Peyer's patch (tissue), 4 donors: ENCODE measurements around the gene SMAP2. TPM values are rescaled to one million over a fixed set of nuclear protein-coding genes. Genes with fewer than 3 reads are reported as not detected.

Experiments
- DNase-seq, 3 donors: peaks; one replicate each; pipeline ENCODE4 v3.0.0-alpha.2; 2017 to 2019
- H3K27ac ChIP-seq, 4 donors: fragments of 200-600 bp; sonication (generic); one replicate each; pipeline ENCODE4 v1.5.1; 2016 to 2019
- H3K27me3 ChIP-seq, 2 donors: fragments of 200-600 bp; sonication (generic); one replicate each; pipeline ENCODE4 v1.5.1; 2019
- H3K36me3 ChIP-seq, 3 donors: fragments of 200-600 bp; sonication (generic); one replicate each; pipeline ENCODE4 v1.5.1; 2016 to 2019
- H3K4me1 ChIP-seq, 4 donors: fragments of 200-600 bp; sonication (generic); one replicate each; pipeline ENCODE4 v1.5.1; 2016 to 2019
- H3K4me3 ChIP-seq, 4 donors: fragments of 200-600 bp; sonication (generic); 1 replicate in 3 of 4; 2 replicates in 1 of 4; pipeline ENCODE4 v1.5.1; 2016 to 2019; ENCODE audit warnings: mild to moderate bottlenecking in 1 of 4
- H3K9me3 ChIP-seq, 4 donors: fragments of 200-600 bp; sonication (generic); one replicate each; pipeline ENCODE4 v1.5.1; 2016 to 2019; ENCODE audit warnings: mild to moderate bottlenecking in 1 of 4
- POLR2A ChIP-seq, 2 donors: fragments of 450-650 bp; IDR thresholded peaks; one replicate each; pipeline ENCODE4 v1.5.1; 2017; ENCODE audit warnings: antibody characterized with exemption in 2 of 2, mild to moderate bottlenecking in 2 of 2, moderate library complexity in 2 of 2
- total RNA-seq, 4 donors: library from RNA; depleted of rRNA; stranded (reverse); fragments of >200 nt; gene quantifications; one replicate each; pipeline ENCODE4 v1.1.0, GENCODE V29; 2016
- TF ChIP-seq, protein P1 (sequence below), 6 experiments: fragments of 450-650 bp in 4 of 6; fragments of 200-600 bp in 2 of 6; sonication (generic) in 1 of 6; IDR thresholded peaks; one replicate each; pipeline ENCODE4 v1.5.1; 2017 to 2019; ENCODE audit warnings: antibody characterized with exemption in 6 of 6, mild to moderate bottlenecking in 3 of 6, moderate library complexity in 1 of 6

SMAP2 gene
- total RNA-seq, 4 donors from 2014 or later: 24.7 to 170 (median 33.7) TPM

DNA sequence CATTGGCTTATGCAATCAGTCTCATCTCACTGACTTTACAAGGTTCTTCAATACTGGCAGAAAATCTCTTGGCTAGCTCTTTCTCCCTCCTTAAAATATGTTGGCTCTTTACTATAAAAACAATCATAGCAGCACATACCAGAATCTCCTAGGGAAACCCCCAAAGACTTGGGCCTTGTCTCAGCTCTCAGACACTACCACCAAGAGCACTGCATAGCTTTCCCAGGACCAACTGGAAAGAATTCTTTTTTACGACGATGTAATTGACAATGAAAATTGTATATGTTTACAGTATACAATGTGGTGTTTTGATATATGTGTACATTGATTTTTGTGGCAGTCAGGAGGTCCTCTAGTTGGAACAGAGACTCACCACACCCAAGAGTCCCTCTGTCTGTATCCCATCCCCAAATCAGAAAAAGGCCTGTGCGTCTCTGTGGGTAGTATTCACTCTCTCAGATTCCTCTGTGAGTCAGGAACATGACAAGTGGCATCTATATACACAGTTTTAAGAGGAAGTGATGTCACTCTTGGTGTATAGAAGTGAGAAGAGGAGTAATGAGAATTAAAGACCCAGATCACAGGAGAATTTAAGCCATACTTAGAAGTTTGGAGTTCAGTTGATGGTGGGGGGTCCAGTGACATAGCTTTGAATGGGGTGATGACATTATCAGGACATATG, 21.1 kb downstream of the SMAP2 start:
- Histone ChIP-seq H3K9me3 (no peaks in the 10 kb centered on the region), H3K36me3 (no peaks in the 10 kb centered on the region), H3K4me1 (peaks cover 5 to 78% (median 27%) of the 10 kb centered on the region in 4 donors), H3K27ac (peak overlapping the region; percentile 51 to 100 (median 83)), H3K27me3 (no peaks in the 10 kb centered on the region), H3K4me3 (no peak overlapping the region)
- DNase-seq: no peak
- peak; percentile 12 to 35 for TF ChIP-seq POLR2A (IDR thresholded peaks at IDR 0.05)
- TF ChIP-seq, protein P1, sequence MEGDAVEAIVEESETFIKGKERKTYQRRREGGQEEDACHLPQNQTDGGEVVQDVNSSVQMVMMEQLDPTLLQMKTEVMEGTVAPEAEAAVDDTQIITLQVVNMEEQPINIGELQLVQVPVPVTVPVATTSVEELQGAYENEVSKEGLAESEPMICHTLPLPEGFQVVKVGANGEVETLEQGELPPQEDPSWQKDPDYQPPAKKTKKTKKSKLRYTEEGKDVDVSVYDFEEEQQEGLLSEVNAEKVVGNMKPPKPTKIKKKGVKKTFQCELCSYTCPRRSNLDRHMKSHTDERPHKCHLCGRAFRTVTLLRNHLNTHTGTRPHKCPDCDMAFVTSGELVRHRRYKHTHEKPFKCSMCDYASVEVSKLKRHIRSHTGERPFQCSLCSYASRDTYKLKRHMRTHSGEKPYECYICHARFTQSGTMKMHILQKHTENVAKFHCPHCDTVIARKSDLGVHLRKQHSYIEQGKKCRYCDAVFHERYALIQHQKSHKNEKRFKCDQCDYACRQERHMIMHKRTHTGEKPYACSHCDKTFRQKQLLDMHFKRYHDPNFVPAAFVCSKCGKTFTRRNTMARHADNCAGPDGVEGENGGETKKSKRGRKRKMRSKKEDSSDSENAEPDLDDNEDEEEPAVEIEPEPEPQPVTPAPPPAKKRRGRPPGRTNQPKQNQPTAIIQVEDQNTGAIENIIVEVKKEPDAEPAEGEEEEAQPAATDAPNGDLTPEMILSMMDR (IDR thresholded peaks at IDR 0.05): no peak

DNA sequence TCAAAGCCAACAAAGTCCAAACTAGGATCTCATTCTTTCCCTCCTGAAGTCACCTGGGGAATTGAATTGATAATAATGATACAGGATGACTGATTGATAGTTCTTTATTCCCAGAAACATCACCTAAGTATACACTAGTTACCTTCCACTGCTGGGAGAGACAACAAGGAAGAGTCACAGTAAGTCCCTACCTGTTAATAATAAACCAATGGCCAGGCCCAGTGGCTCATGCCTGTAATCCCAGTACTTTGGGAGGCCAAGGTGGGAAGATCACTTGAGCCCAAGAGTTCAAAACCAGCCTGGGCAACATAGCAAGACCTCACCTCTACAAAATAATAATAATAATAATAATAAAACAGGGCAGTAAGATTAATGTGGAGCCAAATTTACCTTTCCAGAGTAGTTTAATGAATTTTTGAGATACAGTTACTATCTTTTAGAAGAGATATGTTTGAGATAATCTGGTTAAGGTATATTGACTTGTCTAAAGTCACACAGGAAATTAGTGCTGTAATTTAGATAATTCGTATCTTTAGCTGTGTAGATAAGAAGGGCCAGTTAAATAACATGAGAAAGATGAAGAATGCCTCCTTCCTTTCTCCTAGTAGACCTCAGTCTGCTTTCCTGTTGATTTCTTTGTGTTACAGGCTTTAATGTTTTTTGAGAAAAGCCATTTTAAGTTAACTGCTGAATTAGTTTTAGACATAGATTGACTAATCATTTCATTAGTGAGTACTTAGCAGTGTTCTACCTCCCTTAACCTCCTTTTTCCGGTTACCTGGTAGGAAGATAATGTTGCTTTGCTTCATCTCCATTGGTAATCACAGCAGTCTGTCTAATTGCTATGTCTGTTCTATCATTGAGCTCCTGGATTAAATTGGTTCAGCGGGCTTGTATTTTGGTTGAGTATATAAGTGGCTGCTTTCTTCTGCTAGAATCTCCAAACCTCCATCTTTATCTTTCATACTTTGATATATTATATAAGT, 22.0 kb downstream of the SMAP2 start:
- H3K4me1 ChIP-seq: peaks cover 5 to 76% (median 20%) of the 10 kb centered on the region in 4 donors

DNA sequence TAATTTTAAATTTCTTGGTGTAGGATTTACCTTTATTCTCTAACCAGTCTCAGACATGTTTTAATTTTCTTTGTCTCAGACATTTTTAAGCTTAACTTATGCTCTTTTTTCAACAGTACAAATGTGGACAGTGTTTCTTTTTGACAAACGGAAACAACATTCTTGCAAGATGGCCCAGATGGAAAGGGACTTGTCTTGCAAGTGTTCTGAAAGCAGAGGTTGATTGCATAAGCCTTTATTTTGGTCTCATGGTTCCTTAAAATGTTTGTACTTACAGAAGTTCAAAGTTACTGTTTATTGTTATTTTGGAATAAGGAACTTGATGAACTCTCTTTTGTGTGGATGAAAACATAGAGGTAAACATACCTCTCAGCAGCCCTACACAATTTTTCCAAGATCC, 22.9 kb downstream of the SMAP2 start:
- Histone ChIP-seq H3K9me3 (no peaks in the 10 kb centered on the region), H3K36me3 (no peaks in the 10 kb centered on the region), H3K4me1 (peaks cover 4 to 69% (median 15%) of the 10 kb centered on the region in 4 donors), H3K27ac (peak overlapping the region; percentile 51 to 100 (median 83)), H3K4me3 (no peak overlapping the region), H3K27me3 (no peaks in the 10 kb centered on the region)
- no peak for DNase-seq
- TF ChIP-seq, protein P1 (IDR thresholded peaks at IDR 0.05): no peak
- peak in 1 of 2 donors; percentile 10 for TF ChIP-seq POLR2A (IDR thresholded peaks at IDR 0.05)

More for the DNA sequence above, 22.0 kb downstream of the SMAP2 start:
- Histone ChIP-seq H3K36me3 (no peaks in the 10 kb centered on the region), H3K27me3 (no peaks in the 10 kb centered on the region), H3K9me3 (no peaks in the 10 kb centered on the region), H3K4me3 (no peak overlapping the region), H3K27ac (peak overlapping the region; percentile 51 to 100 (median 83))
- DNase-seq: no peak
- TF ChIP-seq, protein P1 (IDR thresholded peaks at IDR 0.05): no peak
- TF ChIP-seq POLR2A (IDR thresholded peaks at IDR 0.05): no peak

DNA sequence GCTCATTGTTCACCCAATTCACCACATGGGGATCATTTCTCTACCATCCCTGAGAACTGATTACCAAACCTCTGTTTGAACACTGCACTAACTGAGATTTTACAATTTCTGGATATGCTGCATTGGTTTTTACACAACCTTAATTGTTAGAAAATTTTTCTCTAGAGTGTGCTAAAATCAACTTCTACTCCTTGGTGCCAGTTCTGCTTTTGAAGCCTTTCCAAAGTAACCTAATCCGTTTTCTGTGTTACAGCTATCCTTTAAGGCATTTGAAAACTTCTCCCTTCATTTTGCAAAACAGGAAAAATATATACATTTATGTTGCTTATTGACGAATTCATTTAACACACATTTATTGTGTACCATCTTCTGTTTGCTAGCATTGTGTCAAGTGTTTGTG, 23.7 kb downstream of the SMAP2 start:
- Histone ChIP-seq H3K36me3 (no peaks in the 10 kb centered on the region), H3K4me3 (no peak overlapping the region), H3K27ac (peak overlapping the region; percentile 51 to 100 (median 75)), H3K9me3 (no peaks in the 10 kb centered on the region), H3K4me1 (peaks cover 0 to 65% (median 9%) of the 10 kb centered on the region in 4 donors), H3K27me3 (no peaks in the 10 kb centered on the region)
- no peak for DNase-seq
- no peak for TF ChIP-seq POLR2A (IDR thresholded peaks at IDR 0.05)
- TF ChIP-seq, protein P1 (IDR thresholded peaks at IDR 0.05): no peak

DNA sequence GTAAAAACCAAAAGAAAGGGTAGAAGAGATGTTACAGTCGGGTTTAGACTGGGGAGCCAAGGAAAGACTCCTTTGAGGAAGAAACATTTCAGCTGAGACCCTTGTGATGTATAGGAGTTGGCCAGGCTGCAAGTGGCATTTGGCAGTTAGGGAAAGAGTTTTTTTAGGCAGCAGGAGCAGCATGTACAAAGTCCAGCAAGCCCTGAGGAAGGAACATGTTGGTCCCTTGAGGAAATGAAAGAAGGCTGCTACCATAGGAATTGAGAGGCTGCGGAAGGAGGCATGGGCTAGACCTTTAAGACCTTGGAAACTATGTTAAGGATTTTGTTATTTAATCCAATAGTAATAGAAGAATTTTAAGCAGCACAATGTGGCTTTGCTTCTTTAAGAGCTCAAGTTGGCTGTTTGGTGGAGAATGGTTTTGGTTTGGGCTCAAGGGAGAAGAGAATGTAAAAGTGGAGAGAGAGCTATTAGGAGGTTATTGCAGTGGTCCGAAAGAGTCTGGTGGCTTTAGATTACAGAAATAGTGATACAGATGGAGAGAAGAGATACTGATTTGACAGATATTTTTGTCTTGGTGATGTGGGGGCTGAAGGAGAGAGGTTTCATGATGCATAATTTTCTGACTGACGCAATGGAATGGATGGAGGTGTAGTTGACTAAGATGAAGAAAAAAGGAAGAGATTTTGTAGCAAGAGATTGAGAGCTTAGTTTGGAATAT, 26.6 kb downstream of the SMAP2 start:
- Histone ChIP-seq H3K4me1 (peaks cover 0 to 56% (median 4%) of the 10 kb centered on the region in 4 donors), H3K27ac (peak overlapping the region in 3 of 4 donors; percentile 15 to 100 (median 45)), H3K4me3 (peak overlapping the region in 1 of 4 donors; percentile 9), H3K9me3 (no peaks in the 10 kb centered on the region), H3K36me3 (no peaks in the 10 kb centered on the region), H3K27me3 (no peaks in the 10 kb centered on the region)
- peak in 1 of 3 donors; percentile 23 for DNase-seq
- TF ChIP-seq POLR2A (IDR thresholded peaks at IDR 0.05): no peak
- TF ChIP-seq, protein P1 (IDR thresholded peaks at IDR 0.05): no peak
